Colonic mucosa (tissue), 4 donors: Measurements from ENCODE around the gene SEC16B. TPM values are rescaled to one million over a fixed set of nuclear protein-coding genes. Genes with fewer than 3 reads are reported as not detected.
A peak's percentile ranks its signal among the peaks of the same experiment; 100 is the strongest.

Source experiments
- DNase-seq: peaks from one replicate; pipeline ENCODE4 v3.0.0-alpha.2; 2020
- H3K27ac ChIP-seq: fragments of 200-600 bp; one replicate; pipeline ENCODE4 v1.8.0; 2021
- H3K27me3 ChIP-seq: fragments of 200-600 bp; one replicate; pipeline ENCODE4 v1.8.0; 2021
- H3K36me3 ChIP-seq: fragments of 200-600 bp; one replicate; pipeline ENCODE4 v1.8.0; 2021
- H3K4me1 ChIP-seq: fragments of 200-600 bp; one replicate; pipeline ENCODE4 v1.8.0; 2021; ENCODE audit warnings: mild to moderate bottlenecking
- H3K4me3 ChIP-seq: fragments of 200-600 bp; one replicate; pipeline ENCODE4 v1.8.0; 2021
- H3K9ac ChIP-seq, 2 donors: one replicate each; pipeline ENCODE4 v1.7.0; 2013; ENCODE audit warnings: control low read depth in 2 of 2, low read depth in 2 of 2, low read length in 2 of 2
- H3K9me3 ChIP-seq: fragments of 200-600 bp; one replicate; pipeline ENCODE4 v1.8.0; 2021
- intact Hi-C: fragments of 100-400 bp; cut with DNase I; formaldehyde crosslinking; loops from one replicate; pipeline ENCODE4 v1.14.1; 2022
- total RNA-seq, 2 donors: library from RNA; stranded (reverse); fragmentation: NEBNext Ultra II Directional in 1 of 2; extraction: Animal tissue kit (Norgen Biotek cat#: 25700) in 1 of 2; gene quantifications; one replicate each; pipeline ENCODE4 v1.2.1, GENCODE V29; 2021
- TF ChIP-seq, protein P1 (sequence below): fragments of 200-600 bp; IDR thresholded peaks from one replicate; pipeline ENCODE4 v1.8.0; 2022; ENCODE audit warnings: antibody characterized with exemption, mild to moderate bottlenecking
- donor health status: healthy.
- donor health status: DM: no; HTN: no; CAD: no.
- donor health status: DM: no; HTN: no; CAD: no.

Gene SEC16B
- total RNA-seq, 2 donors from 2014 or later = 2.8 to 5.2 TPM

DNA sequence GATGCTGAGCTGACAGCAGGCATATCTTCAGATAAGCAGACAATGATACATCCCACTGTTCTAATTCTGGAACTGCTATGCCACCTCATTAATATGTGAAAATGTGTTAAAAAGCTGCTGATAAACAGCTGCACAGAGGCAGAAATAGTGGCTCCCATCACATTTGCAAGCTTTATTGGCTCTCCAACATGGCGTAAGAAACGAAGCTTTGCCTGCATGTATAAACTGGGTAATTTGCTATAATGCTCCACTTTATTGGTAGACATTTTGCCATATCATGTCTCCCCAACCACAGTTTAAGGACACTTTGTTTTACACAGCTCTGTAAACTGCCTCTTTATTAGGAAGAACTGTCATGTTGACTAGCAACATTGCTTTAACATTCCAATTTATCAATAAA, 49.8 kb downstream of the SEC16B start:
- DNase-seq = no peak
- no peak overlapping the region for H3K9ac ChIP-seq
- TF ChIP-seq, protein P1, sequence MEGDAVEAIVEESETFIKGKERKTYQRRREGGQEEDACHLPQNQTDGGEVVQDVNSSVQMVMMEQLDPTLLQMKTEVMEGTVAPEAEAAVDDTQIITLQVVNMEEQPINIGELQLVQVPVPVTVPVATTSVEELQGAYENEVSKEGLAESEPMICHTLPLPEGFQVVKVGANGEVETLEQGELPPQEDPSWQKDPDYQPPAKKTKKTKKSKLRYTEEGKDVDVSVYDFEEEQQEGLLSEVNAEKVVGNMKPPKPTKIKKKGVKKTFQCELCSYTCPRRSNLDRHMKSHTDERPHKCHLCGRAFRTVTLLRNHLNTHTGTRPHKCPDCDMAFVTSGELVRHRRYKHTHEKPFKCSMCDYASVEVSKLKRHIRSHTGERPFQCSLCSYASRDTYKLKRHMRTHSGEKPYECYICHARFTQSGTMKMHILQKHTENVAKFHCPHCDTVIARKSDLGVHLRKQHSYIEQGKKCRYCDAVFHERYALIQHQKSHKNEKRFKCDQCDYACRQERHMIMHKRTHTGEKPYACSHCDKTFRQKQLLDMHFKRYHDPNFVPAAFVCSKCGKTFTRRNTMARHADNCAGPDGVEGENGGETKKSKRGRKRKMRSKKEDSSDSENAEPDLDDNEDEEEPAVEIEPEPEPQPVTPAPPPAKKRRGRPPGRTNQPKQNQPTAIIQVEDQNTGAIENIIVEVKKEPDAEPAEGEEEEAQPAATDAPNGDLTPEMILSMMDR = no peak
- H3K27me3 ChIP-seq = no peaks in the 10 kb centered on the region
- no peak overlapping the region for H3K27ac ChIP-seq
- no peaks in the 10 kb centered on the region for H3K4me1 ChIP-seq
- H3K4me3 ChIP-seq = no peak overlapping the region
- no peaks in the 10 kb centered on the region for H3K36me3 ChIP-seq
- no peaks in the 10 kb centered on the region for H3K9me3 ChIP-seq
- intact Hi-C loops = no loop called here

DNA sequence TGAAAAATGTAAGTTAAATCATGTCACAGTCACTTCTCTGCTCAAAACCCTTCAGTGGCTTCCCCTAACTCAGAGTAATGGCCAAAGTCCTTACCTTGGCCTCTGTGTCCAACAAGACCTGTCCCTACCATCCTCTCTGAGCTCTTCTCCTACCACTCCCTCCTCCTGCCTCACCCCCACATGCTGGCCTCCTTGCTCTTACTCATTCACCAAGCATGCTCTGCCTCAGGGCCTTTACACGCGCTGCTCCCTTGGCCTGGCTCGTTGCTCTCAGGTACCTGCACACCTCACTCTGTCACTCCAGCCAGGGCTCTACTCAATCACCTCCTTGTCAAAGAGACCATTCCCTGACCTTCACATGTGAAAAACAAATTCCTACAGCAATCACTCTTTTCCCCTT, 54.2 kb downstream of the SEC16B start:
- no peaks in the 10 kb centered on the region for H3K36me3 ChIP-seq
- intact Hi-C loops = no loop called here
- no peak for DNase-seq
- H3K9ac ChIP-seq = no peak overlapping the region
- no peak overlapping the region for H3K27ac ChIP-seq
- H3K27me3 ChIP-seq = no peaks in the 10 kb centered on the region
- H3K9me3 ChIP-seq = no peaks in the 10 kb centered on the region
- TF ChIP-seq, protein P1 = no peak
- no peak overlapping the region for H3K4me3 ChIP-seq
- no peaks in the 10 kb centered on the region for H3K4me1 ChIP-seq

DNA sequence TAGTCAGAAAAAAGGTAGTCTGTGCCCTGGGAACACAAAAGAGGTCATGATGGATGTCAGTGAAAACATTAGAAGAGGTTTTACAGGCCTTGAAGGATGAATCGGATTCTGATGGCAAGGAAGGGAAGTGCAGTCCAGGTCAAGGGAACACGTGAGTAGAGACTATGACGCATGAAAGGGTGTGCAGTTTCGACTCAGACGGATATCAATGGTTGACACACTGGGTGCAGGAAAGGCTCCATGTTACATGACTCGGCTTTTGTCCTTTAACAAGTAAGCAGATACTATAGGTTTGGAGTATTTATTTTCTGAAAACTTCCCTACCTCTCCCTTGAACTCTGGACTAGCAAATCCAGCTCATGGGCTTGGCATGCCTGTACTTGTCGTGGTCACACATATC, 55.3 kb downstream of the SEC16B start:
- intact Hi-C loops = no loop called here
- H3K9ac ChIP-seq = no peak overlapping the region
- no peak for DNase-seq
- TF ChIP-seq, protein P1 = no peak
- no peaks in the 10 kb centered on the region for H3K36me3 ChIP-seq
- H3K27ac ChIP-seq = no peak overlapping the region
- no peaks in the 10 kb centered on the region for H3K4me1 ChIP-seq
- no peaks in the 10 kb centered on the region for H3K9me3 ChIP-seq
- H3K27me3 ChIP-seq = no peaks in the 10 kb centered on the region
- no peak overlapping the region for H3K4me3 ChIP-seq

DNA sequence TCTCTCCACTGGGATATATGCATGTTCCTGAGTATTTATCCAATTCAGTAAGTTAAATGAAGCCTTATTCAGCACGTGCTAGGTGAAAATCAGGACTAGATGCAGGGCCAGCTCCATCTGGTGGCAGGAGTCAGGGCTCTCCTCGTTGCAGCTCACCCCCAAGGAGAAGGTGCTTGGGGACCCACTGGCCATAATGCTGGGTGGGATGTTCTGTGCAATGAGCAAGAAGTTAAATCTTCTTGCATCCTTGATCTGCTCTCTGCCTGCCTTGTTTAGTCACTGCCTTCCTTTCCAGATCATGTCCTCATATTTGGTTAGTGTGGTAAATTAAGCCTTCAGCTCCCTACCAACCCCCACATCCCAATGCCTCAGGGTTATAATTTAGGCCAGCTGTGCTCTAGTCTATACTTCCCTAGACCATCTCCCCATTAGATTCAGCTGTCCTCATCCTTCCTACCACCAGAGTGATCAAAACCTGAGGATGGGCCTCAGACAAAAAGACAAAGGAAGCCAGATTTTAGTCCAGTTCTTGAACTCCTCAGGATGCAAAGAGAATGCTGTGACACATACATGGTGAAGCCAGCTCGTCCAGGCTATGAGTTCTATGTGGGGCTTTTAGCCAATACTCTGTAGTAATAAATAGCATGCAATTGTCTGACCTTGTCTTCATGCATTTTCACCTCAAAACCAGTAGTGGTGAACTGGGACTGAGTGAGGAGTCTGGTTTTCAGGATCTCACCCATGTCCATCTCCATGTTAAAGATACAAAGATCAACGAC, 55.9 kb downstream of the SEC16B start:
- no peak overlapping the region for H3K9ac ChIP-seq
- H3K27ac ChIP-seq = no peak overlapping the region
- TF ChIP-seq, protein P1 = peak; percentile 58
- H3K9me3 ChIP-seq = no peaks in the 10 kb centered on the region
- intact Hi-C loops = no loop called here
- H3K27me3 ChIP-seq = no peaks in the 10 kb centered on the region
- H3K4me1 ChIP-seq = no peaks in the 10 kb centered on the region
- no peaks in the 10 kb centered on the region for H3K36me3 ChIP-seq
- H3K4me3 ChIP-seq = no peak overlapping the region
- DNase-seq = peak; percentile 46

DNA sequence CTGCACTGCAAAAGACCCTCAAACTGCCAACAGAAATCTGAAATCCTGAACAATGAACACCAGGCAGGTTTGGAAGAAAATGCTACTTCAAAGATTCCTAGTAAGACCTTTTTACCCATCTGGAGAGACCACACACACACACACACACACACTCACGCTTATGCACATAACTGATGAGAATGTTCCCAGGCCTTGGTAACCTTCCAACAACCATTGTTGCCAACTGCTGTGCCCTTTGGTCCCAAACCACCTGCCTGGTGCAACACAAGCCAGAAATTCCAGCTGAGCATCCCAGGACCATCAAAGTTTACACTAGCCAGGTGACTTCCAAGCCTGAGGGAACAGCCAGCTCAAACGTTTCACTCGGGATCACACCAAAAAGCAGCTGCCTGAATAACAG, 56.9 kb downstream of the SEC16B start:
- Histone ChIP-seq H3K9ac (no peak overlapping the region), H3K36me3 (no peaks in the 10 kb centered on the region), H3K27ac (no peak overlapping the region), H3K4me1 (no peaks in the 10 kb centered on the region), H3K27me3 (no peaks in the 10 kb centered on the region), H3K9me3 (no peaks in the 10 kb centered on the region), H3K4me3 (no peak overlapping the region)
- intact Hi-C loops = no loop called here
- TF ChIP-seq, protein P1 = no peak
- DNase-seq = peak; percentile 75
